Stimulated activated CD8-positive, alpha-beta memory T cell treated with anti-CD3 and anti-CD28 coated beads, Interleukin-12 subunit alpha, Interleukin-12 subunit beta, amount 100 ng/mL, for 4 hours (primary cell): ENCODE results near the gene ROR1.
"Not testable (repeated sequence)": the region's sequence is repeated elsewhere in the genome, so short reads cannot be mapped to it uniquely, and the experiment has no call there.

ENCODE experiments used
- DNase-seq: peaks from one replicate; pipeline ENCODE4 v3.0.0-alpha.2; 2020; ENCODE audit warnings: low read depth

The ROR1 gene

GRCh38 chr1:63758791-63759190 is 15.0 kb upstream of the ROR1 start:
- DNase-seq = no peak

- DNase-seq = no peak
Observed at GRCh38 chr1:63759778-63760177, 14.0 kb upstream of the ROR1 start.

DNA sequence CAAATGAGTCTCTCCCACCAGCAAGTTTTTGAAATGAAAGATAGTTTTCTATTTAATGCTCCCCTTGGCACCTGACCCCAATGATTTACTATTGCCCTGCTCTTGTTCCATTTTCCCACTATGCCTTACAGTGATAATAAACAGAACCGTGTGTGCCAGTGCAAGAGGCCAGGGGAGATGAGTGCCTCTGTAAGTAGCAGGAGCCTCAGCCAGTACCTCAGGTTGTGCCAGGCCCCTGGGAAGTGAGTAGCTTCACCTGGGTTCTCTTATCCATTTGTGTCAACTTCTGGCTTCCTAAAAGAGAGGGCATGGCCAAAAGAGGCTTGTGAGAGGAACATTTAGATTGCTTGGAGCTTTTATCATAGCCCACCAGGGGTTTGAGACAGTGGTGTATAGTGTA is 3.4 kb upstream of the ROR1 start:
- DNase-seq = no peak

DNA sequence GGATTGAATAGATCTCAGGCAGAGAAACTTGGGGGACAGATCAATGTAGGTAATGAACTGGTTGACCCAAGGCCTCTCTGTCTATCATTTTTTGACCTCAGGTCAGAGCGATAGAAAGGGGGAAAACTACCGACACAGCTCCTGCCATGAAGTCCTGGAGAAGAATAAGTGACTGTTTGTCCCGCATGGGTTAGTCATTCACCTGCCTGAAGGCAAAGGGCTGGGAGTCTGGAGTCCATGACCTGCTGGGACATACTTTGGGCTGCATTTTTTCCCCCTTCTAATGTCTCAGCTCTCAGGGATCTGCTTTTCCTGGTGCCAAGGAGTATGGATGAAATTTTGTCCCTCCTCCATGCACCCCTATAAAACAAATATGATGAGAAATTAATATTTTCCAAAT is 1.6 kb upstream of the ROR1 start:
- DNase-seq = no peak

DNA sequence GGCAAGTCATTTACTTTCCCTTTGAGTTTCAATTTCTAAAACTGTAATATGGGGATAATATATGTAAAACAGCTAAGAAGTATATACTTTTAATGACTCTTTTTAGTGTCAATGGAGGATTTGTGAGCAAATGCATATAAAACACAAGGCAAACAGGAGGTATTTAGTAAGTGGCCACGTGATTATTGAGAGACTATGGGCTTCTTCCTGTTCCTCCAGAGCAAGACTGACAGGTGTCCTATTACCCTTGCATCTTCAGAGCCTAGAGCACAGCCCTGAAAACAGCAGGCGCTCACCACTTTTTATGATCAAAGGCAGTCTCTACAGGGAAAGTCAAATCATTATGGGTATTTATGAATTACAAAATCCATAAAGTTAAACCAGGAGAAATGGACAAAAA is 941 bp upstream of the ROR1 start:
- DNase-seq = no peak

GRCh38 chr1:63773496-63773814 is 362 bp upstream of the ROR1 start:
- no peak for DNase-seq

DNA sequence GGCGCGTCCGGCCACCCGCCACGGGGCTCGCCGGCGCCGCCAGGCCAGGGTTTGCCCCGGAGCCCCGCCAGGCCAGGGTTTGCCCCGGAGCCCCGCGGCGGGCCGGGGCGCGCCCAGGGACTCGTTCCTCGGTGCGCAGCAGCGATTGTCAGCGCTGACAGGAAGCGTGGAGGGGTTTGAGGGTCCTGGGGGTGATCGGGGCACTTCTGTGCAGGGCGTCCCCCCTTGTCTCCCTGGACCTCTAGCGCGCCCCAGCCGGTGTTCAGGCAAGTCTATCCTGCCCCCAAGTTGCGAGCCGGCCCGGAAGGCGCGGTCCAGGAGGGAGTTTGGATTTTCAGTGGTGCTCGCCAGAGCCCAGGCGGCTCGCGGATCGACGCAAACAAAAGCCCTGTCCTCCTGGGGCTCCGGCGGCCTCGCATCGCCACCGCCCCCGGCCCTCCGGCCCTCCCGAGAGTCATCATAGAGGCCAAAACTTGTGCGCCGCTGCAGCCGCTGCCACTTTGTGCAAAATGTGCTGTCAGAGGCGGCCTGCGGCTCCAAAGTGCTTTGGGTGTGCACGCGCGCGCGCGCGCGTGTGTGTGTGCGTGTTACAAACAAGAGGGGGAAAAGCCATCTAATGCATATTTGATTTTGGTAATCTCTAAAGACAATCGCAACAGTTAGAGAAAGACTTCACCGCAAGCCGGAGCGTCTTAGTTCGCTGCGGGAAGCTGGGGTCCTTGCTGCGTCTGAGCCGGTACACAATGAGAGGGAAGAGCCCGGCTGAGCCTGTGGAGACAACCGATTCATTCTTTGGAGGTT is 1.0 kb downstream of the ROR1 start:
- DNase-seq = no peak

DNA sequence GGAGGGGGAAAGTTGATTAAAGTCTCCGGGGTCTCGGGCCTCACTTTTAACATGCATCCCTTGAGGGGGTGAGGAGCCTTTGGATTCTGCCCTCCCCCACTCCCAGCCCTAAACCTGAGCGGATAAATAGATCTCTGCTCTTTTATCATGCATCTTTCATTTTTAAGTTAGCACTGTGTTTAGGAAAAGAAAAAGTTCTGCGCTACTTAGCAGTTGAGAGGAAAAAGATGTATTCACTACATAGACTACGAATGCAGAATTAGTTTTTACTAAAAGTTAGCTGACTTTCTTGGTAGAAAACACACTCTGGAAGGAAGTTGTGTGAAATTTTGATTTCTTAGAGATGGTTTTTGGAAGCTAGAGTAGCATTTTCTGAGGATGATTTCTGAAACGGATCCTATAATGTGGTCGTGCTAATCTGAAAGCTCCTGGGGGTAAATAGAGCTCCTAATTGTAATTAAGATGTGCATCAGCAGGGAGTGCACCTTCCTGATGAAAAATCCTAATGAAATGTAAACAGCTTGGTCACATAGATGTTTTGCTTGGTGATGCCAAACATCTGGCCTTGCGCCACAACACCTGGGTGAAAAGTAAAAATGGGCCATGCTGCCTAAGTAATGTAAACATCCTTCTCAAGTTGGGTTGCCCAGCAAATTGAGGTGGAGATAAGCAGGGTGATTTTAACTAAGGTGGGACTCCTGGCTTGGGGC is 1.8 kb downstream of the ROR1 start:
- no peak for DNase-seq

DNA sequence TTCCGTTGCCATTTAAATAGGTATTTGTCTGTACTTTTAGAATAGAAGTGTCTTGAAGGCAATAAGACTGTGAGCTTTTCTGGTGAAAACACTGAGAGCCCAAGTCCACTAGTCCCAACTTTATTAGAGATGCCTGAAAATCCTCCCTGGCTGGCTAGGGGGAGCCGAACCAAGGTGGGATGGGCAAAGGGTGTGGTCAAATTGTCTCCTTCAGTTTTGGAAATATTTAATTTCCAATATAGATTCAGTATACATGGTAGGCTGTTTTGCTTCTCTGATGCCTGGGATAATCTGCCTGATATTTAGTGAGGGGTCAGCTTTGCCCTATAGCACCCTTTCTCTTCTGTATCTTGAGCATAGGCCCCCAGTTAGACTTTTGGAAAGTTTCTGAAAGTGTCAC is 3.5 kb downstream of the ROR1 start:
- DNase-seq = no peak

GRCh38 chr1:63777965-63778880 is 4.4 kb downstream of the ROR1 start:
- no peak for DNase-seq

DNA sequence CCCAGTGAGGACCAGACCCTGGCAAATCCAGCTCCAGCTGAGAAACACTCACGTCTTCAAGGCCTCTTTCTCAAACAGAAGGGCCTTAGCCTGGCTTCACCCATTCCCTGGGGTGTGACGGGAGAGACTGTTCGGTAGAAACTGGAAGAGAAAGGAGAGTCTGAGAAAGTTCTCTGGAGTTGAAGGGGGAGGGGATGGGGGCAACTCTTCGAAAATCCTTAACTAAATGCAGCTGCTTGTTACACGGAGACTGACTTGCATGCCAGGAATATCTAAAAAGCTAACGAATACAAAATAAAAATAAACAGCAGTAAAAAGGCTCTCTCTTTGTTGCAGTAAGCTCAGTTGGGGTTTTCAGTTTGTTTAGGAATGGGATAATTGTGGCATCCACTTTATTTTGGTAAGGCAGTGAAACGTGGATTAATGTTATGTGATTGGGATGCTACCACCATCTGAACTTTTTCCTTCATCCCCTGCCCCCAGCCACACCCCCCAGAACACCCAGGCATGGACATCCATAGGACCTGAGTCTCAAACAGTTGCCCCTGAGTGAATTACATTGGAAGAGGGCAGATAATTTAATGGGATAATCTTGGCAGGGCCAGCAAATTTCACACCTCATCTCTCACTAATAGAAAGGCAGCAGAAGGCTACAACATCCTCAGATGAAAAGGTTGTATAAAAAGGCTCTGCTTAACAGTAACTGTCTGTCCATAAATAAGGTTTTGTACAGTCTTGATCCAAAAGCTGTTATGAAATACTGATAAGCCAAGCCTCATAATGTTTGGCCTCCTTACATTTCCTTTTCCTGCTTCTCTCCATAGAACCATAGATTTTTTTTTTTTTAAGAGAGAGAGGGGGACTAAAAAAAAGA is 5.8 kb downstream of the ROR1 start:
- no peak for DNase-seq

DNA sequence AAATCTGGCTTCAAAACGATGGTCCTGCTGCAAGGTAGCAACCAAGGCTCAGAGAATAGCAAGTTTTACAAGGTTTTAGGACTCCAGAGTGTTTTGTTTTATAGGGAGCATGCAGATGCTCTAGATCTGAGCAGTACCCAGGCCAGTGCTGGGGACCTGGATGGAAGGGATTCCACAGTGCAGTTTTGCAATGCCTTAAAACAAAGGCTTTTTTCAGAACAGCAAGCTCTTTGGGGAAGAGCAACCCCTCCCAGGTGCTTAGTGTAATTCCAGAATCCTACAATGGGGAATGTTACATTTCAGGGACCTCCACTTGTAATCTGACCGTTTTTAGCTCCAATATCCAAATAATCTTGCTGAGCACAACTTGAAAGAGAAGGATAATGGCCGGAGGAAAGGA is 6.7 kb downstream of the ROR1 start:
- no peak for DNase-seq

DNA sequence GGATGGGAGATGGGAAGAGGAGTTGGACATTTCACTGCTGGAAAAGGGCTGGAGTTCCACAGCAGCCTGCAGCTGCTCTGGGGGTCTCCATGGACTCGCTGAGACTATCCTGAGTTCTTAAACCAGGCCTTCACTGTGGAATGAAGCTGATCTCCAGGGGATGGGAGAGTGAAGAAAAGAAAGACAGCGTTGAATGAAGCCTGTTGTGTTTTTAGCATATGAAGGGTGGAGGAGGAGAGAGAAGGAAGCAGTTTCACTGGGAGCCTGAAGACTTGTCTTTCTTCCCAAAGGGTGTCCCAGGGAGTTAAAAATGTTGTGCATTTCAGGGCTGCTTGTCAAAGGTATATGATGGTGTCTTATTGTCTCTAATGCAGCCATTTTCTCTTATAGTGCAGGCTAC is 9.2 kb downstream of the ROR1 start:
- no peak for DNase-seq

GRCh38 chr1:63784083-63784482 is 10.3 kb downstream of the ROR1 start:
- DNase-seq = no peak

DNA sequence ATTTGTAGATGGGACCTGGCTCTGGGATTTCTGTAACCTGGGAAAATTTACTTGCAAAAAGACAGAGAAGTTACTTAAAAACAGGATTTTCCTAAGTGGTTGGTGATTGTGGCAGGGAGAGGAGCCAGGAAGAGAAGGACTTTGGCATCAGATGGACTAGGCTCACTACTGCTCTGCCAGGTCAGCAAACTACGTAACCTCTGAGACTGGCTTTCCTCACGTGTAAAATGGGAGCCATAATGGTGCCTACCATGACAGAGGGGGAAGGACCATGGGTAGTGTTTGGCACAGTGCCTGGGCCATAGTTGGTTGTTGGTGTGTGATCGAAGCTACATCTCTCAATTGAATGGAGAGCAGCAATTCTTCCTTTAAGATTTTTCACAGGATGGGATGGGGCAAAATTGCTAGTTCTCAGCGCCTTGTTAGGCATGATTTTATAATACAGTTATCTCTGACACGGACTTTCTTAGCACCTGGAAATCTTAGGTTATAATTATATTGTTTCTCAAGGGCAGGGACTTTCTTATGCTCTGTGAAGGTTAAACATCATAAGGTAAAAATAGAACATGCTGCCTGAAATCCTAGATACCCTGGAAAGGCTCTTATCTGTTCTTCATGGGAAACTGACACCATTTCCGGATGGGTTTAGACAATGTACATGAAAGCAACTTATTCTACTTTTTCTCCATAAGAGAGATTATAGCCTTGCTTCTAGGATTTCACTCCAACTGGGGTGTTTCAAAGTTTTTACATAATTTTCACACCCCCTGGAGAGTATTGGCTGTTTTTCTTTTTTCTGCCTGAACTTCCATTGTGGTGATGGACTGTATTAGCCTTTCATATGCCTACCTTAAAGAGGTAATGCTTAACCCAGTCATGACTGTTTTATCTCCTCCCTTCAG is 10.9 kb downstream of the ROR1 start:
- no peak for DNase-seq

GRCh38 chr1:63787270-63787669 is 13.5 kb downstream of the ROR1 start:
- DNase-seq = not testable (repeated sequence)

DNA sequence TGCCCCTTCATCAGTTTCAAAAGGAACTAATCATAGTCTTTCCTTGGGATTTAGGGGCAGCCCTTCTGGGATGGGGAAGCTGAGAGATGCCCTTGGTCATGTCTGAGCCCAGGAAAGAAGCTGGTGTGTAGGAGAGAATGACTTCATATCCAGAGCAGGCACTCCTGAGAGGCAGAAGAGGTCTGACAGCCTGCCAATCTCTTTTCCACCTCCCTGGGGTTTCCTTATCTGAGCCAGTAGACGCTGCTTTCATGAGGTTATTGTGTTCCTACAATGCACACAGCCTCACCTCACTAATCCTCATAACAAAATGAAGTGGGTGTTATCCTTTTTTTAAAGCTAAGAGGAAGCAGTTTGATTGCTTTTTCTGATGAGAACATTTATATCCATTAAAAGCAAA is 14.1 kb downstream of the ROR1 start:
- DNase-seq = no peak

GRCh38 chr1:63789856-63790605 is 16.2 kb downstream of the ROR1 start:
- no peak for DNase-seq

GRCh38 chr1:63790989-63791388 is 17.2 kb downstream of the ROR1 start:
- no peak for DNase-seq

DNA sequence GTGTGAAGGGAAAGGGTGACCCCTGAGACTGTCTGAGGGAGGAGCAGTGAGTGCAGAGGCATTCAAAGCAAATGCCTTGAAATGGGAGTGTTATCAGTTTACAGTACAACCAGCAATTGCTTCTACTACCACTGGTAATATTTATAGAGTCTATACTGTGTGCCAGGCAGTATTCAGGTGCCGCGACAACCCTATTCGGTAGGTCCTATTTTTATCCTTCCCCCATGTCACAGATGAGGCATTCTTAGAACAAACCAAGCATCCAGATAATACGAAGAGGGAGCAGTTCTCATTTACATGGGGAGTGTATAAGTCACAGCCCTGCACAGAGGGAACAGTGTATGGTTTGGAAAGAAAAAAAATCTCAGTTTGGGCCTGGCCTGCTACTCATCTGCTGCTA is 18.3 kb downstream of the ROR1 start:
- no peak for DNase-seq
